Measurements from ENCODE around the gene SERPINA4. TPM values are rescaled to one million over a fixed set of nuclear protein-coding genes. Genes with fewer than 3 reads are reported as not detected.

SERPINA4 gene, protein sequence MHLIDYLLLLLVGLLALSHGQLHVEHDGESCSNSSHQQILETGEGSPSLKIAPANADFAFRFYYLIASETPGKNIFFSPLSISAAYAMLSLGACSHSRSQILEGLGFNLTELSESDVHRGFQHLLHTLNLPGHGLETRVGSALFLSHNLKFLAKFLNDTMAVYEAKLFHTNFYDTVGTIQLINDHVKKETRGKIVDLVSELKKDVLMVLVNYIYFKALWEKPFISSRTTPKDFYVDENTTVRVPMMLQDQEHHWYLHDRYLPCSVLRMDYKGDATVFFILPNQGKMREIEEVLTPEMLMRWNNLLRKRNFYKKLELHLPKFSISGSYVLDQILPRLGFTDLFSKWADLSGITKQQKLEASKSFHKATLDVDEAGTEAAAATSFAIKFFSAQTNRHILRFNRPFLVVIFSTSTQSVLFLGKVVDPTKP
- not detected in 2 replicates for total RNA-seq (2014; rRNA removed; shearing (Covaris generic))

DNA sequence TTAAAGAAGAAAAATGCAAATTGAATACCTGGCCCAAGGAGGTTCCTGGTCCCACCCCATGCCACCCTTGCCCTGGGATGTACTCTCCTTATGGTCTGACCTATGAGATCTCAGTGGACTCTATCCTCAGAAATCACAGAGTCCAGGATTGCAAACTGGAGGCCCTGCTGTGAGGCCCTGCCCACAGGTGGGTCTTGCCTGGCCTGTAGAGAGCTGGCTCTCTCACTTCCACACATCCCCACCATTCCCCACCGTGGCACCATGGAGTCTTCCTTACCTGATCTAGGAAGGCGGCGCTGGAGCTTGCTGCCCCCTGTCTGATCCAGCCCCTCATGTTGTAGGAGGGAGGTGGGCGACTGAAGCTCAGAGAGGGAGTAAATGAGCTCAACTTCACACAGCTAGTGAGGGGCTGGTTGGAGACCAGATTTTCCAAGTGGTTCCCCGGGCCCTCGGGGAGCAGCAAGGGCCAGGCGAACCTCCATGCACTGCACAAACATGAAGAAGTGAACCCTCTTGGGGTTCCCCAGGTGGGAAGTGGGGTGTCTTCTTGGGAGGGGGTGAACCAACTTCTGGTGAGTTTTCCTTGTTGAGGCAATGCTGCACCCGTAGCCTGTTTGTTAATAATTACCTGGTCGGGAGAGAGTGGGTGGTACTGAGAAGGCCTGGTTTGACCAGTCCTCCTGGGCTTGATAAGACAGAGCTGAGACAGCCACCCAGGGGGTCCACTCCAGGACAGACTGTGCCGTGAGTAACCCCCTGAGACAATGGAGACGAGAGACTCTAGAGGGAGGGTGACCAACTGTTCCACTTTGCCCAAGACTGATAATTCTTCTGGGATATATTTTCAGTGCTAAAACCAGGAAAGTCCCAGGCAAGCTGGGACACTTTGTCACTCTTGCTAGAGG, at the start of gene SERPINA4:
TSS of gene SERPINA4 (plus strand) at position 692 of the 905 bp plus-strand sequence. CDS start 2,041 bp downstream, outside the sequence.
- no peak for DNase-seq (ENCODE audit: low spot score)

DNA sequence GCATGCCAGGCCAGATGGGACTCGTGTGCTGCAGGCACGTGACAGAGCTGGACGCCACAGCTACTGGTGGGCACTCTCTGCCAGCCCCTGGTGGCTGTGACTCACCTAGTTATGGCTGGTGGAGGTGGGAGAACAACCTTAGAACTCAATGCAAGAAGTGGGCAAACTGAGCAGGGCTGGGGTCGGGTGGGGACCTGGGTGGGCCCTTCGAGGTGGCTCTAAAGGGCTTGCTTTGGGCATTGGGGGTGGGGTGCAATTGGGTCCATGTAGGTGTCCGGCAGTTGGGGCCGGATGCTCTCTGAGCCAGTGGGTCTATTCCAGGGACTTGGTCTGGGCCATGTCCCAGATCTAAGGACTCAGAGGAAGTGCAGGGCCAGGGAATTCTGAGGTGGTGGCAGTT, 46.9 kb upstream of the SERPINA4 start:
- no peak for DNase-seq (ENCODE audit: low spot score)

DNA sequence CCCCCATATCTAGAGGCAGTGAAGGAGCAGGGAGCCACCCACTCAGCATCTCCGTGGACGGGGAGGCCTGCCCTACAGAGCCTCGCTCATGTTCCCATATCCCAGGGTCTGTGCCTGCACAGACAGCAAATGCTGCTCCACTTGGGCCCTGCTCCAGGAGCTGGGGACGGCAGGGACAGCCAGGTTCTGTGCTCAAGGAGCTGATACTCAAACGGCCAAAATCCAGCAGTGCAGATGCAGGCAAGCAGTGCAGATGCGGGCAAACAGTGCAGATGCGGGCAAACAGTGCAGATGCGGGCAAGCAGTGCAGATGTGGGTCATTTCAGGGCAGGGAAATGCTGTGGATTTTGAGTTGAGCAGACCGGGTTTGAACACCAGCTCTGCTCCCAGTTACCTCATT, 45.8 kb upstream of the SERPINA4 start:
- DNase-seq (ENCODE audit: low spot score), result no peak

DNA sequence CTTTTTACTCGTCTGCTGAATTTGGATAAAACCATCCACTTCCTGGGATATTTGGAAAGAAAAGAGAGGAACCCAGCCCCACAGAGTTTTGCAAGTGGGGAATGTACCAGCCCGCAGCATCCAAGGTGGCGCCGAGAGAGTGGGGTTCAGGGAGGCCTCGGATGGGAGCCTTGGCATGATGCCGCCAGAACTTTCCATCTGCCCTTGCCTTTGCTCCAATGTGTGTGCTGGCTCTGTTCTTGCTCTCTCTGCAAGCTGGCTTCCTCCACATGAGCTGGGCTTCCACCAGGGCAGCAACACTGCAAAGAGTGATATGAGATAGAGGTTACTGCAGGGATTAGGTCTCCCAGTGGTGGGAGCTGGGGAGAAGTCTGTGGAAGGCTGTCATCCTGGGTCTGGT, 45.4 kb upstream of the SERPINA4 start:
- DNase-seq (ENCODE audit: low spot score), result no peak

DNA sequence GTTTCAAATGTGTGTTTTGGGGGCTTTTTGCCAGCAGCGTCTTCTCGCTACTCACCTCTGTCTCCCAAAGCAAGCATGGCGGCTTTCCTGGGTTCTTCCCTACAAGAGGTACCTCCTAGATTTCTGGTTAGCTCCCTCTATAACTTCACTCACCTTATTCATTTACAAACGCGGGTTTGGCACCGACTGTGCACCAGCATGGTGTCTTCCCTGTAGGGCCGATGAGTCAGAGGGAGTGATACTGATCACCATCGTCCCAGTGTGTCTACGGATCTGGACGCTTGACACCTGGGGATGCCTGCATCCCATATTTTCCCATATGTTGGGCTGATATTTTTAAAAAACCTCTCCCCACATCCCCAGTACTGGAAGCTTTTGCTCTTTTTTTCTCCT, 44.0 kb upstream of the SERPINA4 start:
- DNase-seq (ENCODE audit: low spot score), result no peak

DNA sequence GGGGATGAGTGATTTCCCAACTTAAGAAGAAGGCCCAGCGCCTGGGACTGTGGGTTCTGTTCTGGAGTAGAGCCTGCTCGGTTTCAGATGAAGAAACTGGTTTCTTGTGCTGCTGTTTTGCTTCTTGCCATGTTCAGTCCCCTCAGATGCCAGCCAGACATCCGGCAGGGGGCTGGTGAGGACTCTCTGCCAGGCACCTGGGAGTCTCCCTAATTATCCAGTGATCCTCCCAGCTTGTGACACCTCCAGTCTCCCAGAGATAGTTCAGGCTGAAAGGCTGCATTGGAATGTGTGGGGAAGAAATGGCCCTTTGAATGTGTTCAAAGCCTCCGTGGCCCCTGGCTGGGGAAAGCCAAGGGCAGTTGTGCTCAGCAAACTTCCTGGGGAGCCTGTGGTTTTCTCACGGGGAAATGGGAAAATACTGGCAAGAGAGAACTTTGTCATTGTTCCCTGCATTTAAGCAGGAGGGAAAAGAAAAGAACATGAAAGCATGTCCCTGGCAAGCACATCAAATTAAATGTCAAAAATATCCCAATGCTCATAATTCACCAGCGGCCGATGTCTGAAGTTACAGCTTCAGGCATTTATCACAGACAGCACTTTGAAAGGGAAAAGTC, 43.5 kb upstream of the SERPINA4 start:
- DNase-seq (ENCODE audit: low spot score), result no peak

DNA sequence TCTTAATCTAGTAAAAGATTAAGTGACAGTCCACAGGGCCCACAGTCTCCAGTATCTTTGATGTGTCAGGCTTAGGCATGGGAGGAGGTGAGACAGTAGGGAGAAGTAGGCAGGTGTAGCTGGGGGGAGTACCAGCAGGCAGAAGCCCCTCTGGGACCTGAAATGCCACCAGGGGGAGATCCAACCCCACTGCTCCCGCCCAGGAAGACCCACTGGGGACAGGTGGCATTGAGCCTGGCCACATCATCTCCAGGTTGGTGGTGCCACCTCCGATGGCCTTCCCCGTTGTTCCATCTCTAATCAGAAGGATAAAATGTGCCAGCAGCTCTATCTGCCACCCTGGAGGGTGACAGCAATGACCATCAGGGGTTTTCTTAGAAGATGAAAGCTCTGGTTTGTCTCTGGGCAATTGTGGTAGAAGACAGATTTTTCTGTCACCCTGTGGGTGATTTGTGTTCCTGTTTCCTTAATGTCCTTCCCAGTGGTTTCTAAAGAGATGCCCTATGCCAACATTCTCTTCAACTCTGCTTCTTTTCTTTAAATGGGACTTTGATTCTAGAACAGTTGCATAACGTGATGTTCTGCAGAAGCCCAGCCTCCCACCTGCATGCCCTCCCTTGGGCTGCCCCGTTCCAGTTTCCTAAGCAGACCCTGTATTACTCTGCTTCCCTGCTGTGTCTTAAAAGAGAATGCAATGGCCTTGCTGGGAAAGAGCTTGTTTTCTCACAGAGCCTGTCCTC, 39.7 kb upstream of the SERPINA4 start:
- DNase-seq (ENCODE audit: low spot score), result no peak

DNA sequence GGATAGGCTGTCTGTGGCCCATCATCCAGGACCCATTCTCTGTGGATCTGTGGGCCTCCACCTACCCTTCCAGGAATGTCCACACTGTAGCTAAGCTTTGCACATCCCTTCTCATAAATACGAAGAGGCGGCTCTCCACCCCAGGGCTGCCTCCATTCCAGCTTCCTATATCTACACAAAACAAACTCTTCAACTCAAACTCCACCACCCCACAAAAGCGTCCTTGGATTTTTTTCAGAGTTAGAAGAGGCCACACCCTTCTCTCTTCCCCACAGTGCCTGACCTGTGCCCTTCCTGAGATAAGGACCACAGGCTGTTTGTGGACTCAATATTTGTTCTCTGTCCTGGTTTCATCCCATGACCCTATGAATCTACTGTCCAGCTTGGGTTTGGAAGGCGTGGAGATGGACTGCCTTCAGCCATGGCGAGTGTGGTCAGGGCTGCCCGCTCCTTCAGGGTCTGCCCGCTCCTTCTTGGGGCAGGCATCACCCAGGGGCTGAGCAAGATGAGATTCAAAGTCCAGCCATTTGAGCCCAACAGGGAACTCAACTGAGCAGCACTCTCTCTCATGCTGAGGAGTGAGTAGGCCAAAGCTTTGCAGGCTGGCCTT, 39.0 kb upstream of the SERPINA4 start:
- DNase-seq (ENCODE audit: low spot score), result no peak

DNA sequence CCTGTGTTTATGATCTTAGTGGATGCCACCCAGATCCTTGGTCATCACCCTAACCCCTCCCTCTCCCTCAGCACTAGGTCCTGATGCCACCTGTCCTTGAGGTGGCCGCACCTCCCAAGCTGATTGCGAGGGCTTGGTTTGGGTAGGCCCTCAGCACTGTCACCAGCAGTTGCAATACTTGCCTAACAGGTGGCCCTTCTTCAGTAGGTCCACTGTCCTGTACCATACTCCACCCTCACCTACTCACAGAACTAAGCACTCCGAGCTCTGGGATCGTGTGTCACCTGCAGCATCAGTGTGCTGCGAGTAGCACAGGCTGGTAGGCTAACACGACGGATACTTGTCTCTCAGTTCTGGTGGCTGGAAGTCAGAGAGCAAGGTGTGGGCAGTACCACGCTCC, 38.0 kb upstream of the SERPINA4 start:
- DNase-seq (ENCODE audit: low spot score), result no peak

DNA sequence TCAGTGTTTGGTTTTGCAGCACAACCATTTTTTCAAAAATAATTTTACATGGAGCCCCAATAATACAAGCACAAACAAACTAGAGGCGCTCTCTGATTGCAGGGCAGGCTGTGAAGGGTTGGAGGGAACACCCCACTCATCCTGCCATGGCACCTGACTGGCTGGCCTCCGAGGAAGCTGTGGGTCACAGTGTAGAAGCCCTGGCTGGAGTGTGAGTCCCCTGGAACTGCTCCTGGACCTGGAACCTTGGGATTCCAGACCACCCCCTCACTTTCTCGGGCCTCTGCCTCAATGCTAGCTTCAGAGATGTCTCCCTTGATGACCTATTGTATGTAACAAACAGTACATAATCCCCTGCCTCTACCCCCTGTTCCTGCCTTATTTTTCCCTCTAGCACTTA, 37.1 kb upstream of the SERPINA4 start:
- no peak for DNase-seq (ENCODE audit: low spot score)

DNA sequence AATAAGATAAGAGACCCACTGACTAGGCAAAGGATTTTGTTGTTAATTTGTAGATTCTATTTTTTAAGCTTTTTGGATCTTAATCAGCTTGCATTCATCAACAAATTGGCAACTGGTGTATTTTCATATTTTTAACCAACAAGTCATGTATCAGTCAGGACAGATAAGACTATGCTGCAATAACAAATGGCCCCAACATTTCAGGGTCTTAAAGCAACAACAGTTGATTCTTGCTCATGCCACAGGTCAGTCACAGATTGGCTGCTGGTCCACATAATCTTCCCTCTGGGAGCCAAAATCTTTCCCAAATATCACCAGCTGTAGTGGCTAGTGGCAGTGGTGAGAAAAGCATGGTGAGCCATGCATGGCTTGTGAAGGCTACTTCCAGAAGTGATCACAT, 30.1 kb upstream of the SERPINA4 start:
- DNase-seq (ENCODE audit: low spot score), result no peak

DNA sequence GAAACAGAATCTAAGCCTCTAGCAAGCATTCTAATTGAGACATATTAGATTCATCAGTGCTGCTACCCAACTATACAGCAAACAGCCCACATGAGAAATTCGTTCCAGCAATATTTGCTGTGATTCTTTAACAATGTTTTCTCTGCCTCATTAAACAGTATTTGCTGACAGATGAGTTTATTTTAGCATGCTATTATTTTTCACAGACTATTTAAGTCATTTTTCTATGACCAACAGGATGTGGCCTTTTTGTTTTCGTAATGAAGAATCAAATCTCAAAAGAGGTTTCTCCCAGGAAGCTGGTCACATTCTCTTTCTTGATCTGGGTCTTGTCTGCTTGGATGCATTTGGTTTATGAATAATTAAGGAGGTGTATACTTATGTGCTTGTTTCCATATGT, 28.8 kb upstream of the SERPINA4 start:
- peak; percentile 14 for DNase-seq (ENCODE audit: low spot score)

DNA sequence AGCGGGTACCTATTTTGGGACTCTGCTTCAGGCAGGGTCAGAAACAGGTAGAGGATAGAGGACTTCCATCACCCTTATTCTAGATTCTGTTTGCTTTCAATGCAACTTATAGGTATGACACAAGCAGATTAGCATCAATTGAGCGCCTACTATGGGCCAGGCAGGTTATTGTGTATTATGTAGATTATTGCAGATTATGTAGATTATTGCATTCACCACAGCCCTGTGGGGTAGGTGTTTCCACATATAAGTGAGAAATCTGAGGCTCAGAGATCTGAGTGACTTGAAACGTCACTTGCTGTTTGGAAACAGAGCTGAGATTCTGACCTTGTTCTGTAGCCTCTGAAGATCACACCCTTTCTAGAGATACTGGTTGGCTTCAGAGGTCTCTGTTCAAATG, 25.7 kb upstream of the SERPINA4 start:
- no peak for DNase-seq (ENCODE audit: low spot score)

DNA sequence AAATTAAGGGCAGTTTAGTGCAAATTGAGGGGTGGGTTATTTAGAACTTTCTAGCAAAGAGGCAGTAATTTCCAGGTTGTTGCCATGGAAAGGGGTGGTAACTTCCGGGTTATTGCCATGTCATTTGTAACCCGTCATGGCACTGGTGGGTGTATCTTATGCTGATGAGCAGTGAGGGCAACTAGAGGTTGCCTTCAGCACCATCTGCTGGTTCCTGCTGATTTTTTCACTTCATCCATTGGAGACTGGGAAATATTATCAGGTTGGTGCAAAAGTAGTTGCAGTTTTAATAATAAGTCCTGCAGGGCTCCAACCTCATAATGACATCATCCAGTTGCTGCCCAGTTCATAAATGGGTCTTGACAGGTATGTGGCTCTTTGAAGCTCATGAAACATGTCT, 24.4 kb upstream of the SERPINA4 start:
- no peak for DNase-seq (ENCODE audit: low spot score)

DNA sequence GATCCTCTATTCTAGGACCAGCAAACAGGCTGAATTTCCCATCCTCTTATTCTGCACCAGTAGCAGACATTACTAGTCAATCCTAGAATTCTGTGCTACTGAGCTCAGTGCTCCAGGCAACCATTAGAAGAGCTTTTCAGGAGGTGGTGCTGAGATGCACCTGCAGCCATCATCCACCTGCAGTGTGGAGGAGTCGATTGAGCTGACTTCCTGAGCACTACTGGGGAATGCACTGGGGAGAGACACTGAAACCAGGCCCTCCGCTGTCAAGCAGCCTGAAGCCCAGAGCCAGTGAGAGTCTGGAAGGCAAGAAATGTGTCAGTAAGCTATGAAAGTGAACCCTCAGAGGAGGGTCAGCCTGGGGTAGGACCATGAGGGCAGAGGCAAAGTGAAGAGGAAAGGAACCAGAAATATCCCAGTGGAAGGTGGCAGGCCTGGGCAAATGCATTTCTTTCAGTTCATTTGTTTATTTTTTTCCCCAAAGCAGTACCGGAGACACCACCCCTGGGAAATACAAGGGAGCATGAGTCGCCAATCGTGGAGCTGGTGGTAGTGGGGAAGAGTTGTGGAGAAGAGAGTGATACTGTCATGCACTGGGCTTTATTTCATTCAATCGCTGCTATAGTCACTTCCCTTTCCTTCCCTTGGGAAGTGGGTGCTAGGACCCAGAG, 23.0 kb upstream of the SERPINA4 start:
- DNase-seq (ENCODE audit: low spot score), result no peak

DNA sequence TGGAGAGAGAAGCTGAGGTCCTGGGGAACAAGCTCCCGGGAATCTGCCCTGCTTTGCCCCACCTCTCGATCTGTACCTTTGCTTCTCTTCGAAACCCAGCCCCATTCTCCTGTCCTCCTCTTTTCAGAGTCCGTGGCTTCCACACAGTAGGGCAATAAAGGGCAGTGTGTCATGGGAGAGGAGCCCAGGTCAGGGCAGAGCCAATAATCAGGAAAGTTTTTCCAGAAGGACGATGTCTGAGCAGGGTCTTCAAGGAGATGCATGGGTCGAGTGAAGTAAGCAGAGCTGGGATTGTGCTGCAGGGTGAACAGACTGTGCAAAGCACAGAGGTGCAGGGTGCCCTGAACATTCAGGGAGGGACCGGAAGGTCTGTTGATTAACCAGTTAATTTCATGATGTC, 22.1 kb upstream of the SERPINA4 start:
- DNase-seq (ENCODE audit: low spot score), result no peak

DNA sequence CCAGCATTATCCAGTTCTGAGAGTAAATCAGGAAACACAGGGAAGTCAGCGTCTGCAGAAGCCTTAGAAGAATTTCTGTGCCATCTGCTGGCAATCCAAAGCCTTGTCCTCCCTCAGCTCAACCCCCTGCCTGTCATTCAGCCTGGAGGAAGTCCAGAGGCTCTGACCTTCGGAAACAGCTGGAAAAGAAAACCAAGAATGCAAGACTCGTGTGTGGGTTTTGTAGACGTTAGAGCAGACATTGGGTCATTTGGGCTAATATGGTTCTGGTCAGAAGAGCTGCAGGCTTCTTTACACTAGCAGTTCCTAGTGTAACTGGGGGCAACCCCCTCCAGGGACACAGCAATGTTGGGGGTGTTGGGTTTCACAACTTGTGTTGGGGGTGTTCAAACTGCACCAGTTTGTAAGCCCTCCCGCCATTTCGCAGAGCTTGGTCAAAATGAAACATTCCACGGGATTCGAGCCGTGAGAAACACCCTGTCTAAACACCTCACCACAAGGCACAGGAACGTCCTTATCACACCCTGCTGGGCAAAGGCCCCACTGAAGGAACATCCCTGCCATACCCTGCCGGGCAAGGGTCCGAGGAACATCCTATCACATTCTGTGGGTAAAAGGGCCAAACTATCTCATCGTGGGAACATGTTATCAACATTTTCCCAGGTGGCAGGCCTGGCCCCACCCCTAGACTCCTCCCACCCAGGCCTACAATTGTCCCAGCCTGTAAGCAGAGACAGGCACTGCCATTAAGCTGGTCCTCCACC, 21.0 kb upstream of the SERPINA4 start:
- no peak for DNase-seq (ENCODE audit: low spot score)

DNA sequence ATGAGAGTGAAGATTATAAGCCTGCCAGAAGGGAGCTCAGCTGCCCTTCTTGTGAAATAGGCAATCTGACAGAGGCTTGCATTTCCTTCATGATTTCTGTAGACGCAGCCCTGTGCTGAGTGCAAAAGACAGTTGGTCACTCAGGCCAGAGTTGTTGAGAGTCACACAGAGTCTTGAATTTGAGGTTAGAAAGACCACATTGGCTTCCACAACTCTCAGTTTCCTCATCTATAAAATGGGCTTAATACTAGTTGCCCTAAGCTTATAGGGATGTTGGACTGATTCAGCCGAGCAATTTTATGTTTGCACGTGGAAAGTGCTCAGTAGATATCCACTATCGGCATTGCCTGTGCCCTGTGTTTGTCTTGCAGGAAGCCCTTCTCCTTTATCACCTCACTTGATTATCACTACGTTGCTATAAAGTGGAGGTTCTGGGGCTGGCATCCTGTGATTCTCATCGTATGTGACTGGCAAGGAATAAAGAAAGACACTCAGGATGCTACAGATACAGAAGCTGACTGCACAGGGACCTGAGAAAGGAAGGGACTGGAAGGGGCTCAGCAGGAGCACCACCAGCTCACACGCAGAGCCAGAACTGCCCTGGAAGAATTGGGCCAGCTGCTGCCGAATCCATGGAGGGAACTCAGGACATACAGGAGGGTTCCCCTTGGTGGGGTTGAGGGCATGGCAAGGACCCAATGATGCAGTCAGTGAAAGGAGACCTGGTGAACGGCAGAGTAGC, 19.8 kb upstream of the SERPINA4 start:
- DNase-seq (ENCODE audit: low spot score), result no peak

Data from A172 (cell line).